GM10266 (cell line): ENCODE measurements around the gene KIF2A.

Source experiments
- DNase-seq: peaks from one replicate; pipeline ENCODE4 v3.0.0; 2012; ENCODE audit errors: extremely low spot score
- CTCF ChIP-seq: IDR thresholded peaks from 2 replicates; pipeline ENCODE4 v1.5.1; 2012; ENCODE audit warnings: mild to moderate bottlenecking, low read depth; ENCODE audit not compliant: control insufficient read depth, insufficient read depth; ENCODE audit errors: missing control alignments

KIF2A gene

GRCh38 chr5:62312674-62313073 lies 6.7 kb downstream of the KIF2A start:
- TF ChIP-seq CTCF, result no peak

GRCh38 chr5:62314213-62314830 lies 8.3 kb downstream of the KIF2A start:
- no peak for TF ChIP-seq CTCF
- no peak for DNase-seq

More at GRCh38 chr5:62312674-62313073, 6.7 kb downstream of the KIF2A start:
- no peak for DNase-seq

GRCh38 chr5:62315376-62316175 lies 9.6 kb downstream of the KIF2A start:
- TF ChIP-seq CTCF, result no peak
- DNase-seq, result no peak

GRCh38 chr5:62316176-62316502 lies 10.1 kb downstream of the KIF2A start:
- TF ChIP-seq CTCF, result no peak
- DNase-seq, result no peak

GRCh38 chr5:62317810-62318209 lies 11.8 kb downstream of the KIF2A start:
- TF ChIP-seq CTCF, result no peak

GRCh38 chr5:62322484-62322883 lies 16.5 kb downstream of the KIF2A start:
- no peak for TF ChIP-seq CTCF
- DNase-seq, result no peak

More at GRCh38 chr5:62317810-62318209, 11.8 kb downstream of the KIF2A start:
- no peak for DNase-seq

- no peak for TF ChIP-seq CTCF
- no peak for DNase-seq
These were observed 20.3 kb downstream of the KIF2A start for GRCh38 chr5:62326302-62326701.
